Transverse colon (tissue), 4 donors: ENCODE results near the gene ADCY5.

Experiments
- EP300 ChIP-seq: sonication (generic); formaldehyde crosslinking; IDR thresholded peaks from one replicate; pipeline ENCODE4 v1.6.1; 2017; ENCODE audit warnings: antibody characterized with exemption, low read depth
- POLR2A ChIP-seq: fragments of 450-650 bp; IDR thresholded peaks from one replicate; pipeline ENCODE4 v1.6.1; 2016; ENCODE audit warnings: antibody characterized with exemption, mild to moderate bottlenecking, moderate library complexity
- POLR2AphosphoS5 ChIP-seq, 3 donors: sonication (generic); formaldehyde crosslinking; IDR thresholded peaks; one replicate each; pipeline ENCODE4 v1.6.1; 2016; ENCODE audit warnings: antibody characterized with exemption in 3 of 3
- TF ChIP-seq, protein P1 (sequence below), 5 experiments: fragments of 200-600 bp in 3 of 5; fragments of 450-650 bp in 2 of 5; sonication (generic) in 3 of 5; IDR thresholded peaks; 1 replicate in 2 of 5; 2 replicates in 3 of 5; pipeline ENCODE4 v1.5.1; 2016 to 2017; ENCODE audit warnings: antibody characterized with exemption in 5 of 5, inconsistent platforms in 3 of 5, mild to moderate bottlenecking in 2 of 5, moderate library complexity in 1 of 5

DNA sequence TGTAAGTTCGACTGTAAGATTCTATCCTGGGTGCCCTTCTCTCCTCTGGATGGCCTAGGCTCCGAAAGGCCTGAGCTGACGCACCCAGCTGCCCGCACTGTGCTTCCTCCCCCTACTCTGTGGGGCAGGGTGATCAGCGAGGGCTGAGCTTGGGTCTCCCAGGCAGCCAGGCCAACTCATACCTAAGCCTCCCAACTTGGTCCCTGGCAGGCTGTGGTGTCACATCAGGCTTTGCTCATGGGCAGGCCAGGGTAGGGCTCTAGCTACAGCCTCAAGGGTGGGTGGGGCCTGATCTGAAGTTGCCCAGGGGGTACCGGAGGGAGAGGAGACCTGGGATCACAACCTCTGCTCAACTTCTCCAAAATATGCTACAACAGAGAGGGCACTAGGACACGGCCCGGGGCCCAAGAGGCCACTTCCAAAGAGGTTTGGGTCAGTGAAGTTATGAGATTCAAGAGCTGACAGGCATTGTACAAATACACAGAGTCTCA lies 123.1 kb downstream of the ADCY5 start:
- TF ChIP-seq, protein P1, sequence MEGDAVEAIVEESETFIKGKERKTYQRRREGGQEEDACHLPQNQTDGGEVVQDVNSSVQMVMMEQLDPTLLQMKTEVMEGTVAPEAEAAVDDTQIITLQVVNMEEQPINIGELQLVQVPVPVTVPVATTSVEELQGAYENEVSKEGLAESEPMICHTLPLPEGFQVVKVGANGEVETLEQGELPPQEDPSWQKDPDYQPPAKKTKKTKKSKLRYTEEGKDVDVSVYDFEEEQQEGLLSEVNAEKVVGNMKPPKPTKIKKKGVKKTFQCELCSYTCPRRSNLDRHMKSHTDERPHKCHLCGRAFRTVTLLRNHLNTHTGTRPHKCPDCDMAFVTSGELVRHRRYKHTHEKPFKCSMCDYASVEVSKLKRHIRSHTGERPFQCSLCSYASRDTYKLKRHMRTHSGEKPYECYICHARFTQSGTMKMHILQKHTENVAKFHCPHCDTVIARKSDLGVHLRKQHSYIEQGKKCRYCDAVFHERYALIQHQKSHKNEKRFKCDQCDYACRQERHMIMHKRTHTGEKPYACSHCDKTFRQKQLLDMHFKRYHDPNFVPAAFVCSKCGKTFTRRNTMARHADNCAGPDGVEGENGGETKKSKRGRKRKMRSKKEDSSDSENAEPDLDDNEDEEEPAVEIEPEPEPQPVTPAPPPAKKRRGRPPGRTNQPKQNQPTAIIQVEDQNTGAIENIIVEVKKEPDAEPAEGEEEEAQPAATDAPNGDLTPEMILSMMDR (IDR thresholded peaks at IDR 0.05): no peak
- TF ChIP-seq POLR2AphosphoS5 (IDR thresholded peaks at IDR 0.05) (no peak), POLR2A (no peak), EP300 (no peak)
